AML-193 (cell line): ENCODE results near the gene LINC00632.

Experiments used
- DNase-seq, 2 experiments: peaks; one replicate each; lab custom pipeline; 2025; lab: John Stamatoyannopoulos, UW

Gene LINC00632

DNA sequence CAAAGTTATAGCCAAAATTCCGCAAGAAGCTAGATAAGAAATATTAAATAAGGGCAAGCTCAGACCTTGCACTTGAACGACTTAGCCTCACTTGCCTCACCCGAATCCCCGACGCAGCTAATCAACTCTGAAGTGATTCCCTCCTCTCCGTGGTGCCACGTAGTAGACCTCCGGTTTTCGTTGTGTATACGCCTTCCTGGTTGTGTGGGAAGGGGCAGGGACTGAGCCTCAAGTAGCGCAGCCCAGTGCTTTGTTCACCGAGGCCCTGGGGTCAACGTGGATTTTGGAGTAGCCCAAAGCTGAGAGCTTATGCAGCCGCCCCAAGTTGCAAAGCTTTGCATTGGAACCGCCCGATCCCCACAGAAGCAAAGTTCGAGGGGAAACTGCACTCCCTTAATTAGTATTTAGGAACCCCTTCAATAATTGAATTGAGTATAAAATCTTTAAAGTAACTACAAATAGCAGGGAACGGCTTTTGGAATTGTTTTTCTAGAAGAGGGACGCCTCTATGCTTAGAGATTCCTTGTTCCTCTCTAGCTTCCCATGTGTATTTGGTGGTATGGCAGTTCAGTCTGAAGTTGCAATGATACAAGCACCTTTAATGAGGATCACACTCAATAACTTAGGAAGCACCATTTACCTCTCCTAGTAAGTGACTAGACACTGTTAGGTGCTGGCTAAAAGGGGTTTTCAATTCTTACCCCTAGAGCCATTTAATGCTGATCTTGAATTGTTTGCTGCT, 55.7 kb downstream of the LINC00632 start:
- no peak for DNase-seq

DNA sequence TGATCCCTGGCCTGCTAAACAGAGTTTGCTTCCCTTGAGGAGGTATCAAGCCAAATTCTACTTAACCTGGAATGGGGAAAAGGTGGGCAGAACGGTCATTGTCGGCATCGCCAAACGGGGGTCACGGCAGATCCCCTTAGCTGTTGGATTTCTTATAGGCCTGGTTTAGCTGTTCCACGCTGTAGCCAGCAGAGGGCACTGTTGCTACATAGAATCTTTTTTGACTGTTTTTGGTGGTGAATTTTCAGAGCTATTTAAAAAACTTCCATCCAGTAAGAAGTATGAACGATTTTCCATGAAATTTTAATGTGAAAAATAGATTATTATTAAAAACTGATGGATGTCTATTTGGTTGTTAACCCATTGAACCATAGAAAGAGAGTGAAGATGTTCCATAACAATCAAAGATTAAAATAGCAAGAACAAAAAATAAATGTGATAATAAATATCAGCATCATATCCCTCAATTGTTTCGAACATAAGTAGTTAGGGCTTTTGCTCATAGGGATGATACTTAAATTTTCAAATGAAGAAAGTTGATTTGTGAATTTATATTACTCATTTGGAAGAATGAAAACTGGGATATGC, 56.6 kb downstream of the LINC00632 start:
- peak in 1 of 2 experiments; percentile 2 for DNase-seq

DNA sequence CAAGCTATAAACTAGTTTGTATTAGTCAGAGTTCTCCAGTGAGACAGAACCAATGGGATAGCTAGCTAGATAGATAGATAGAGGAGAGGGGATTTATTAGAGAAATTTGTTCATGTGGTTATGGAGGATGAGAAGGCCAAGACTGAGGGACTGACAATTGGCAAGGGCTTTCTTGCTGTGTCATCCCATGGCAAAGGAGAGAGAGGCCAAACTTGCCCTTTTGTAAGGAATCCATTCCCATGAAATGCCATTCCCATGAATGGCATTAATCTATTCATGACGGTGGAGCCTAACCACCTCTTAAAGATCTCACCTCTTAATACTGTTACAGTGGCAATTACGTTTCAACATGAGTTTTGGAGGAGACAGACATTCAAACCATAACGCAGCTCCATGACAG, 58.1 kb downstream of the LINC00632 start:
- DNase-seq: no peak

DNA sequence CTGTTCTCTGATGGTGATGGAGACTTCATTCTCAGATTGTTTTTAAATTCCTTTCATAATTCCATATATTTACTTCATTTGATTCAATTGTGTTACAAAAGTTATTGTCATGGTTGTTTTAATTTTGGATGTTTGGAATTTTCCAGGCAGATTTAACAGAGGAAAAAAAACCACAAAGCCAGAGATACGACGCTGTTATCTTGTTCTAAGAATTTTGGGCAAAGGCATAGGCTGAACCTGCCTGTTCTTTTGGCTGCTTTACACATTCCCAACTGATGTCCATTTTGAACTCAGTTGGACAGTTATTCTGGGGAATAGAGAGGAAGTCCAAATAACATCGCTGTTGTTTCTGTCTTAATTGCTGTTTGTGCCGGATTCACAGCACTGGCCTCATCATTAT, 65.7 kb downstream of the LINC00632 start:
- DNase-seq: no peak

DNA sequence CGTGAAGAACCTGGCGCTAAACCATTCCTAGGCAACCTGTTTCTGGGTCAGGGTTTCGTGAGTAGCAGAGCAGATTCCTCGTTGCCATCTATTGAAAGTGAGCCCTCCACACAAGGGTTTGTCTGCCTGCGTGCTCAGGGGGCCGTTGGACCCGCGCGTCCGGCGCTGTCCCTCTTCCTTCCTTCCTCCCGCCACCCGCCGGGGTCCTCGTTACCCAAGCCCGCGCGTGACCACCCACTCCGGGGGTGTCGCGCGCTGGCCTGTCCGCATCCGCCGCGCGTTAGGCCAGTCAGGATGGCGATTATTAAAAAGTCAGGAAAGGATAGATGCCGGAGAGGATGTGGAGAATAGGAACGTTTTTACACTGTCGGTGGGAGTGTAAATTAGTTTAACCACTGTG, 66.8 kb downstream of the LINC00632 start:
- DNase-seq: no peak

DNA sequence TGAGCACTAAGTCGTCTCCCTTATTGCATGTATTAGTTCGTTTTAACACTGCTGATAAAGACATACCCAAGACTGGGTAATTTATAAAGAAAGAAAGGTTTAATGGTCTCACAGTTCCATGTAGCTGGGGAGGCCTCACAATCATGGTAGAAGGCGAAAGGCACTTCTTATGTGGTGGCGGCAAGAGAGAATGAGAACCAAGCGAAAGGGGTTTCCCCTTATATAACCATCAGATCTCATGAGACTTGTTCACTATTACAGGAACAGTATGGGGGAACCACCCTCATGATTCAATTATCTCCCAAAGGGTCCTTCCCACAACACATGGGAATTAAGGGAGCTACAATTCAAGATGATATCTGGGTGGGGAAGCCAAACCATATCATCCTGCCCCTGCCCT, 85.1 kb downstream of the LINC00632 start:
- no peak for DNase-seq

DNA sequence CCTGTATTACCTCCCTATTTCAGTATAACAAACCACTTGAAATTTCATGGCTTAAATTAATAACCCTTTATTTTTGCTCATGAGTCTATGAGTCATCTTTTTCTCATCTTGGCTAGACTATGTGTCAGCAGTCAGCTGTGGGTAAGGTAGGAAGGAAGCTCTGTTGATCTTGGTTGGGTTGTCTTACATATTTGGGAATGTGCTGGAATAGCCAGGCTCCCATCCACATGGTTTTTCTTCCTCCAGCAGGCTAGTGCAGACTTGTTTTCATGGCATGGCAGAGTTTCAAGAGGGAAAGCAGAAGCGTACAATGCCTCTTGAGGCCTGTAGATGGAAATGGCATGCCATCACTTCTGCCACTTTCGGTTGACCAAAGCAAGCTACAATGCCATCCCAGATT, 89.7 kb downstream of the LINC00632 start:
- no peak for DNase-seq

DNA sequence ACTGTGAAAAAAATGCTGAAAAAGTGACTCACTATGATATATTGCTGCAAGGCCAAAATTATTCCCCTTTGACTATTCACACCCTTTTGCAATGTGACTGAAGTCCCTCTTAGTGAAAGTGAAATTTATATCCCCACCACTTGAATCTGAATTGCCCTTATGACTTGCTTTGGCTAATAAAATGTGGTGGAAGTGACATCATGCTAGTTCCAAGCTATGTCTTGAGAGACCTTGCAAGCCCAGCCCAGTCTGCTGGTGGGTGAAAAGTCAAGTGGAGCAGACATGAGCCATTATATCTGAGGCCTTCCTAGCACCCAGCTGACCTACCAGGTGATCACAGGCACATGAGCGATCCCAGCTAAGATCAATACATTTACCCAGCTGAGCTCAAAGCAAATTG, 94.7 kb downstream of the LINC00632 start:
- no peak for DNase-seq

DNA sequence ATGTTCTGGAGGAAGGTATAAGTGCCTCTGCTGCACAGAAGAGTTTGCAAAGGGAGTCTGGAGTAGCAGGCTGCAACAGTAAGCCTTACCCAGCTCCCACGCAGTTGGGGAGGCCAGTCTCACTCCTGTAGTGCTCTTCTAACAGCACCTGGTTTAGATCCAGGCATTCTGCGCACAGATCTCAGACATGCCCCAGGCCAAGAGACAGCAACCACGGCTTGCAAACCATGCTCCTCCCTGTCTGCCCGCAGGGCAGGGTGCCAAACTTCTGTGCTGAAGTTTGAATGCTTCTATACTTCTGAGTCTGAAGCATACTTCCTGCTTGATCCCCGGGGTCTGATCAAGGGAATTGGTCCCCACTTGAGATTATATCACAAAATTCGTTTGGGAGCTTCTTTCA, 106.3 kb downstream of the LINC00632 start:
- DNase-seq: no peak

DNA sequence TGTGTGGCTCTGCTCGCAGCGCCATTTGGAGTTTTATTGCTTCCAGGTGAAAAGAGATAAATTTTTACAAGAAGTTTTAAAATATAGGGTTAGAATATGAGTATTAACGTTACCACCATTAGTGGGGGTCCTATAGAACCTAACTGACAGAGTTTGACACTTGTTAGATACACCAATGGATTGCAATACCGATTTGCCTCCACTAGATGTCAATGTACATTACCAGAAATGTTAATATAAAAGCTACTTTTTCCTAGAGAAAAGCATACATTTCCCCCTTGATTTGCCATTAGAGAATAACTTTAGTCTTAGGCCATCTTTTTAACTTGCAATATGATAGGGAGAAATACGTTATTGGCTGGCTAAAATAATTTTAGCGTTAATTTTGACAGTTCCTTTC, 108.4 kb downstream of the LINC00632 start:
- no peak for DNase-seq

DNA sequence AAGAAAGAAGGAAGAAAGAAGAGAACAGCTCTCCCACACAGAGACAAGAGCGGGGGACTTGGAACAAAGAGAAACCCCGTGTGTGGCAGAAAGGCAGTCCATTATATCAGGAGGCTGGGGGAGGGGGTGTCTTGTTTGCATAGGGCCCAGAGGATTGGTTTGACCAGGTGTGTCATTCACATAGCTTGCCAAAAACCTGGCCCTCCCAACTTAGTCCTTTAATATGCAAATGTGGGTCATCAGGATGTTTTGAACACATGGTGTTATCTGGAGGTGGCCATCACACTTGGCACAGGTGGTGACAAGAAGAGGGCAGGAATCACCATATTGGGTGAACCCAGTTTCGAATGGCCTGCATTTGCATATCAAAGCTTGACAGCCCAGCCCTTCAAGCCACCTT, 111.7 kb downstream of the LINC00632 start:
- no peak for DNase-seq

DNA sequence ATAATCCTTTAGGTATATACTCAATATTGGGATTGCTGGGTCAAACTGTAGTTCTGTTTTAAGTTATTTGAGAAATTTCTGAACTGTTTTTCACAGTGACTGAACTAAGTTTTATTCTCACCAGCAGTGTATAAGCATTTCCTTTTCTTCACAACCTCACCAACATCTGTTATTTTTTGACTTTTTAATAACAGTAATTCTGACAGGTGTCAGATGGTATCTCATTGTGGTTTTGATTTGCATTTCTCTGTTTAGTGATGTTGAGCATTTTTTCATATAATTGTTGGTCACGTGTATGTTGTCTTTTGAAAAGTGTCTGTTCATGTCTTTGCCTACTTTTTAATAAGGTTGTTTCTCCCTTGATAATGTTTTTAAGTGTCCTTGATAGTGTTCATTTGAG, 112.6 kb downstream of the LINC00632 start:
- DNase-seq: no peak

DNA sequence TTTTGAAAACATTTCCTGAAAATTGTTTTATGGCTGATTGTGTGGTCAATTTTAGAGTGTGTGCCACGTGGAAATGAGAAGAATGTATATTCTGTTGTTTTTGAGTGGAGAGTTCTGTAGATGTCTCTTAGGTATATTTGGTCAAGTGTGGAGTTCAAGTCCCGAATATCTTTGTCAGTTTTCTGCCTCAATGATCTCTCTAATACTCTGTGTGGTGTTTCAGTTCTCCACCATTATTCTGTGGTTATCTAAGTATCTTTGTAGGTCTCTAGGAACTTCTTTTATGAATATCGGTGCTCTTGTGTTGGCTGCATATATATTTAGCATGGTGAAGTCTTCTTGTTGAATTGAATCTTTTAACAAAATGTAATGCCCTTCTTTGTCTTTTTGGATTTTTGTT, 113.3 kb downstream of the LINC00632 start:
- no peak for DNase-seq

DNA sequence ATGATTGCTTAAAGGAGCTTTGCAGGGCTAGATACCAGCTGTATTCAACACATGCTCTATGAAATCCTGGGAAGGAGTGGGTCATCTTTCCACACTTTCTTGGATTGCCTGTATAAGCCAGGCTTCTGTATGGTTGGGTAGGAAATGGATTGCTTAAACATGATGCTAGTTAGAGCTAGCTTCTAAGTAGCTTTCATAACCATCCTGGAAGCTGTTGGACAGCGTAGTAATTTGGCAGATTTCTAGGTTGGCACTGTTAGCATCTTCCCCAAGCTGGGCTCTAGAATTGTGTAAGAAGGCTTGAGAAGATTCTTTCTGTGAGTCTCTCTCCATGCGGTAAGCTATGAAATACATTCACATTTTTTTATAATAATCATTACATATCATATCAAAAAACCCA, 127.3 kb downstream of the LINC00632 start:
- DNase-seq: no peak
